Common myeloid progenitor, CD34-positive (primary cell): ENCODE measurements around the gene PRDM15.

Experiments used
- CTCF ChIA-PET: fragments of 350-600 bp; sonication (Branson Sonifier 250); formaldehyde crosslinking; loops from one replicate; lab custom pipeline; 2021; ENCODE audit warnings: antibody characterized with exemption; lab: Charles Lee
- POLR2A ChIA-PET: fragments of 350-600 bp; sonication (Branson Sonifier 250); formaldehyde crosslinking; loops from one replicate; lab custom pipeline; 2021; ENCODE audit warnings: antibody characterized with exemption; lab: Charles Lee
- DNase-seq, 3 donors: peaks; one replicate each; pipeline versions ENCODE4 v3.0.0 to v3.0.0-alpha.2; 2013
- H3K27ac ChIP-seq, 2 experiments: 1 replicate in 1 of 2; 2 replicates in 1 of 2; pipeline ENCODE4 v1.7.0; 2013; ENCODE audit warnings: inconsistent platforms in 2 of 2, low read length in 2 of 2, mild to moderate bottlenecking in 2 of 2, low read depth in 1 of 2, moderate library complexity in 1 of 2; ENCODE audit not compliant: severe bottlenecking in 2 of 2, insufficient read depth in 1 of 2, poor library complexity in 1 of 2
- H3K27me3 ChIP-seq, 5 experiments: replicated peaks in 2 of 5; 1 replicate in 3 of 5; 2 replicates in 2 of 5; pipeline versions ENCODE4 v1.6.1 to v1.7.0; 2013; ENCODE audit warnings: low read length in 4 of 5, mild to moderate bottlenecking in 2 of 5, moderate library complexity in 2 of 5, inconsistent platforms in 1 of 5; ENCODE audit not compliant: insufficient read depth in 5 of 5, control insufficient read depth in 4 of 5
- H3K36me3 ChIP-seq, 4 experiments: 1 replicate in 2 of 4; 2 replicates in 2 of 4; pipeline versions ENCODE4 v1.6.1 to v1.7.0; 2013; ENCODE audit warnings: low read length in 3 of 4, control low read depth in 1 of 4, mild to moderate bottlenecking in 1 of 4; ENCODE audit not compliant: control insufficient read depth in 4 of 4, insufficient read depth in 4 of 4
- H3K4me1 ChIP-seq, 4 experiments: 1 replicate in 3 of 4; 2 replicates in 1 of 4; pipeline versions ENCODE4 v1.6.1 to v1.7.1; 2013; ENCODE audit warnings: low read length in 3 of 4, mild to moderate bottlenecking in 3 of 4, control low read depth in 1 of 4, inconsistent platforms in 1 of 4, moderate library complexity in 1 of 4; ENCODE audit not compliant: control insufficient read depth in 4 of 4, insufficient read depth in 4 of 4; ENCODE audit errors: control extremely low read depth in 1 of 4
- H3K4me3 ChIP-seq, 7 experiments: 1 replicate in 4 of 7; 2 replicates in 3 of 7; pipeline versions ENCODE4 v1.5.1 to v1.7.0; 2013; ENCODE audit warnings: mild to moderate bottlenecking in 7 of 7, low read length in 6 of 7, moderate library complexity in 6 of 7, inconsistent platforms in 2 of 7, low read depth in 2 of 7, control low read depth in 1 of 7; ENCODE audit not compliant: insufficient read depth in 4 of 7, control insufficient read depth in 1 of 7; ENCODE audit errors: extremely low read depth in 1 of 7
- H3K9me3 ChIP-seq, 5 experiments: 1 replicate in 4 of 5; 2 replicates in 1 of 5; pipeline versions ENCODE4 v1.6.1 to v1.7.1; 2013; ENCODE audit warnings: low read length in 4 of 5, mild to moderate bottlenecking in 2 of 5, inconsistent platforms in 1 of 5, low read depth in 1 of 5, moderate library complexity in 1 of 5; ENCODE audit not compliant: control insufficient read depth in 4 of 5, insufficient read depth in 2 of 5; ENCODE audit errors: control extremely low read depth in 1 of 5
- WGBS: methylation state at CpG from one replicate; pipeline ENCODE4 v1.1.5; 2013; ENCODE audit not compliant: insufficient coverage; 5-methylcytosine and 5-hydroxymethylcytosine counted together

The PRDM15 gene

GRCh38 chr21:41876396-41876795, 2.7 kb downstream of the PRDM15 start:
- H3K4me1 ChIP-seq, result peaks cover 13 to 30% (median 19%) of the 10 kb centered on the region in 4 experiments
- H3K9me3 ChIP-seq, result no peaks in the 10 kb centered on the region
- H3K36me3 ChIP-seq, result peaks cover 0 to 17% (median 5%) of the 10 kb centered on the region in 4 experiments
- ChIA-PET POLR2A (no interaction called here), CTCF (interaction anchor here (1.3 kb wide), 1 partner anchor 16 kb away, joined by 3 read pairs; no protein-coding TSS in a partner anchor)
- H3K27me3 ChIP-seq, result no peaks in the 10 kb centered on the region
- no peak overlapping the region for H3K27ac ChIP-seq
- DNase-seq, result no peak
- H3K4me3 ChIP-seq, result no peak overlapping the region
- 93% methylated on average over 5 of the region's 8 CpGs for WGBS

- H3K27ac ChIP-seq, result no peak overlapping the region
- no peak overlapping the region for H3K4me3 ChIP-seq
- H3K4me1 ChIP-seq, result peaks cover 13 to 27% (median 19%) of the 10 kb centered on the region in 4 experiments
- no peaks in the 10 kb centered on the region for H3K27me3 ChIP-seq
- no peaks in the 10 kb centered on the region for H3K9me3 ChIP-seq
- ChIA-PET POLR2A (no interaction called here), CTCF (interaction anchor here (1.3 to 2.0 kb wide), 4 partner anchors 15 to 233 kb away, joined by 3 to 4 read pairs (median 4); no protein-coding TSS in a partner anchor)
- DNase-seq, result no peak
- WGBS, result 93% methylated on average over 8 of the region's 8 CpGs
- H3K36me3 ChIP-seq, result peaks cover 0 to 17% (median 6%) of the 10 kb centered on the region in 4 experiments
These were observed 4.1 kb downstream of the PRDM15 start for GRCh38 chr21:41875086-41875485.

- ChIA-PET CTCF (interaction anchor here (0.7 to 2.0 kb wide), 4 partner anchors 34 to 266 kb away, joined by 3 to 4 read pairs (median 4); no protein-coding TSS in a partner anchor), POLR2A (no interaction called here)
- H3K4me1 ChIP-seq, result peaks cover 8 to 22% (median 14%) of the 10 kb centered on the region in 4 experiments
- no peaks in the 10 kb centered on the region for H3K27me3 ChIP-seq
- no peak overlapping the region for H3K27ac ChIP-seq
- no peak for DNase-seq
- no peak overlapping the region for H3K4me3 ChIP-seq
- H3K36me3 ChIP-seq, result peaks cover 0 to 17% (median 6%) of the 10 kb centered on the region in 4 experiments
- 98% methylated on average over 11 of the region's 11 CpGs for WGBS
- no peaks in the 10 kb centered on the region for H3K9me3 ChIP-seq
These were observed 4.5 kb downstream of the PRDM15 start for GRCh38 chr21:41874611-41875010.

- Histone ChIP-seq H3K4me3 (no peak overlapping the region), H3K27me3 (no peaks in the 10 kb centered on the region), H3K4me1 (peaks cover 8 to 19% (median 14%) of the 10 kb centered on the region in 4 experiments), H3K27ac (no peak overlapping the region), H3K9me3 (no peaks in the 10 kb centered on the region), H3K36me3 (peaks cover 0 to 17% (median 6%) of the 10 kb centered on the region in 4 experiments)
- no peak for DNase-seq
- WGBS, result 96% methylated on average over 5 of the region's 6 CpGs
- POLR2A ChIA-PET, result no interaction called here
- CTCF ChIA-PET, result interaction anchor here (1.7 to 2.0 kb wide), 2 partner anchors 57 to 234 kb away, joined by 3 to 4 read pairs; no protein-coding TSS in a partner anchor
These were observed 5.7 kb downstream of the PRDM15 start for GRCh38 chr21:41873426-41873825.

- peaks cover 0 to 17% (median 6%) of the 10 kb centered on the region in 4 experiments for H3K36me3 ChIP-seq
- H3K4me1 ChIP-seq, result peaks cover 6 to 15% (median 11%) of the 10 kb centered on the region in 4 experiments
- no peak for DNase-seq
- ChIA-PET POLR2A (no interaction called here), CTCF (interaction anchor here (0.6 to 1.7 kb wide), 2 partner anchors 56 to 99 kb away, joined by 3 read pairs; no protein-coding TSS in a partner anchor)
- no peak overlapping the region for H3K27ac ChIP-seq
- H3K27me3 ChIP-seq, result no peaks in the 10 kb centered on the region
- no peaks in the 10 kb centered on the region for H3K9me3 ChIP-seq
- no peak overlapping the region for H3K4me3 ChIP-seq
- whole genome bisulfite sequencing, result 93% methylated on average over 7 of the region's 13 CpGs
These were observed 6.1 kb downstream of the PRDM15 start for GRCh38 chr21:41873005-41873404.

GRCh38 chr21:41871293-41872030, 7.7 kb downstream of the PRDM15 start:
- ChIA-PET POLR2A (no interaction called here), CTCF (interaction anchor here (0.6 to 1.7 kb wide), 2 partner anchors 15 to 55 kb away, joined by 3 read pairs; no protein-coding TSS in a partner anchor)
- Histone ChIP-seq H3K27ac (no peak overlapping the region), H3K27me3 (no peaks in the 10 kb centered on the region), H3K36me3 (peaks cover 0 to 17% (median 6%) of the 10 kb centered on the region in 4 experiments), H3K4me3 (no peak overlapping the region), H3K4me1 (peaks cover 0 to 4% (median 1%) of the 10 kb centered on the region in 4 experiments), H3K9me3 (no peaks in the 10 kb centered on the region)
- no peak for DNase-seq
- WGBS, result 94% methylated on average over 13 of the region's 15 CpGs

GRCh38 chr21:41869771-41870170, 9.4 kb downstream of the PRDM15 start:
- H3K4me1 ChIP-seq, result peaks cover 0 to 11% (median 4%) of the 10 kb centered on the region in 4 experiments
- H3K27me3 ChIP-seq, result no peaks in the 10 kb centered on the region
- WGBS, result 99% methylated on average over 9 of the region's 9 CpGs
- no peak for DNase-seq
- H3K4me3 ChIP-seq, result no peak overlapping the region
- no peaks in the 10 kb centered on the region for H3K9me3 ChIP-seq
- ChIA-PET CTCF (no interaction called here), POLR2A (no interaction called here)
- no peak overlapping the region for H3K27ac ChIP-seq
- H3K36me3 ChIP-seq, result peaks cover 0 to 13% (median 6%) of the 10 kb centered on the region in 4 experiments
